IPS-20b (cell line): ENCODE results near the gene TRIM54.
"Not testable (repeated sequence)": the region's sequence is repeated elsewhere in the genome, so short reads cannot be mapped to it uniquely, and the experiment has no call there.

Experiments used
- H3K27ac ChIP-seq: one replicate; pipeline ENCODE4 v1.5.1; 2013; ENCODE audit warnings: low read length
- H3K27me3 ChIP-seq: 2 replicates; pipeline ENCODE4 v1.6.1; 2013; ENCODE audit warnings: mild to moderate bottlenecking, low read length, inconsistent platforms; ENCODE audit not compliant: insufficient read depth
- H3K36me3 ChIP-seq: 2 replicates; pipeline ENCODE4 v1.6.1; 2013; ENCODE audit warnings: low read depth, mild to moderate bottlenecking, inconsistent platforms, low read length, moderate library complexity; ENCODE audit not compliant: insufficient read depth
- H3K4me1 ChIP-seq: 2 replicates; pipeline ENCODE4 v1.6.1; 2013; ENCODE audit warnings: mild to moderate bottlenecking, control low read depth, inconsistent platforms, low read length, moderate library complexity; ENCODE audit not compliant: insufficient read depth
- H3K4me3 ChIP-seq: 2 replicates; pipeline ENCODE4 v1.5.1; 2013; ENCODE audit warnings: mild to moderate bottlenecking, low read length, inconsistent platforms
- H3K9ac ChIP-seq: 2 replicates; pipeline ENCODE4 v1.6.1; 2013; ENCODE audit warnings: low read depth, mild to moderate bottlenecking, inconsistent platforms, low read length, moderate library complexity
- H3K9me3 ChIP-seq: 2 replicates; pipeline ENCODE4 v1.6.1; 2013; ENCODE audit warnings: mild to moderate bottlenecking, low read depth, low read length, inconsistent platforms; ENCODE audit not compliant: insufficient read depth

The TRIM54 gene

DNA sequence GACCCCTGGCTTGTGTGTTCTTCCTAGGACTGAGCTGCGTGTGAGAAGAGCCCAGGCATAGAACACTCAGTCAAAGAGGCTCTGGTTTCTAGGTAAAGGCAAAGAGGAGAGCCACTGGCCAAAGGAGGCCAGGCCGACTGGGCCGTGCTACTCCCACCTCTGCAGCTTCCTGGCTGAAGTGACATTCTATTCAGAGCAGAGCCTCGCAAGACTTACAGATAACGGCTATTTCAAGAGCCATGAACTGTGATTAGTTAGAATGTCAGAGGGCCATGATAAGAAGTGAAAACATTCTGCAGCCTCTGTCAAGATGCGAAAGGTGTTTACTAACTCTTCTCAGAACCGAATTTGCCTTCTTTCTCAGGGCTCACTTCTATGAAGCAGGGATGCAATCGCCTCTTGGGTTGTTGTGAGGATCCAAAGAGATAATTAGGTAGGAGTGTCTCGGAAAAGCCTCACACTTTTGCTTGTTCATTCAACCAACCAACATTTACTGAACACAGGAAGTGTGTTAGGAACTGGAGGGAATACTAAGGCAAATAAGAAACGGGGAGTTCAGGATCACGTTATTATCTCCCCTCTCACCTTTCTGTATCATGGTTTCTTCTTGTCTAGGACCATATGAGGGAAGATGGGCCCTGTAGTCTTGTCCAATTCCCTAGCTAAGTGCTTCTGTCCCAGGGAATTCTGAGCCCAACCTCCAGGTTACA, 10.4 kb upstream of the TRIM54 start:
- Histone ChIP-seq H3K27ac (no peak overlapping the region), H3K4me1 (no peaks in the 10 kb centered on the region), H3K9me3 (no peaks in the 10 kb centered on the region), H3K36me3 (no peaks in the 10 kb centered on the region), H3K9ac (no peak overlapping the region), H3K27me3 (peaks cover 14% of the 10 kb centered on the region), H3K4me3 (no peak overlapping the region)

DNA sequence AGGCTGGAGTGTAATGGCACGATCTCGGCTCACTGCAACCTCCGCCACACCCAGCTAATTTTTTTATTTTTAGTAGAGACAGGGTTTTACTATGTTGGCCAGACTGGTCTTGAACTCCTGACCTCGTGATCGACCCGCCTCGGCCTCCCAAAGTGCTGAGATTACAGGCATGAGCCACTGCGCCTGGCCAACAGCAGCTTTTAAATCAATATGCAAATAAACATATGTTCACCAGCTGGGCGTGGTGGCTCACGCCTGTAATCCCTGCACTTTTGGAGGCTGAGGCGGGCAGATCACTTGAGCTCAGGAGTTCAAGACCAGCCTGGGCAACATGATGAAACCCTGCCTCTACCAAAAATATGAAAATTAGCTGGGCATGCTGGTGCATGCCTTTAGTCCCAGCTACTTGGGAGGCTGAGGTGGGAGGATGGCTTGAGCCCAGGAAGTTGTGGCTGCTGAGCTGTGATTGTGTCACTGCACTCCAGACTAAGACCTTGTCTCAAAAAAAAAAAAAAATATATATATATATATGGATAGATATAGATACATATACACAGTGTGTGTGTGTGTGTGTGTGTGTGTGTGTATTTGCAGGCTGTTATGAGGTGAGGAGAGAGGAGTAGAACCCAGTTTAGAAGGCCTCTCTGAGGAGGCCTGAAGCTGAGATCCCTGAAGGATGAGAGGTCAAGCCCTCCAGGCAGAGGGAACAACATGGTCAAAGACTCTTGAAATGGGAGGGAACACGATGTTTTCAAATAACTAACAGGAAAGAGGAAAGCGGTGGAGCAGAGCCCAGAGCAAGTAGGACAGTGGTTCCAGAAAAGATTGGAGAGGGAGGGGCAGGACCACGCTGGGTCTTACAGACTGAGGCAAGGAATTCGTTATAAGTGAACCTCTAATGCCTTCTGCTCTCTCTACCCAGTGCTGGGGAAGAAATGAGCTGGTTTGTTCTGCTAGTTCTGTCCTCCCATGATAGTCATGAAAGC, 9.4 kb upstream of the TRIM54 start:
- not testable (repeated sequence) for H3K27ac ChIP-seq, H3K36me3 ChIP-seq, H3K27me3 ChIP-seq, H3K4me3 ChIP-seq, H3K9me3 ChIP-seq, H3K9ac ChIP-seq, H3K4me1 ChIP-seq

DNA sequence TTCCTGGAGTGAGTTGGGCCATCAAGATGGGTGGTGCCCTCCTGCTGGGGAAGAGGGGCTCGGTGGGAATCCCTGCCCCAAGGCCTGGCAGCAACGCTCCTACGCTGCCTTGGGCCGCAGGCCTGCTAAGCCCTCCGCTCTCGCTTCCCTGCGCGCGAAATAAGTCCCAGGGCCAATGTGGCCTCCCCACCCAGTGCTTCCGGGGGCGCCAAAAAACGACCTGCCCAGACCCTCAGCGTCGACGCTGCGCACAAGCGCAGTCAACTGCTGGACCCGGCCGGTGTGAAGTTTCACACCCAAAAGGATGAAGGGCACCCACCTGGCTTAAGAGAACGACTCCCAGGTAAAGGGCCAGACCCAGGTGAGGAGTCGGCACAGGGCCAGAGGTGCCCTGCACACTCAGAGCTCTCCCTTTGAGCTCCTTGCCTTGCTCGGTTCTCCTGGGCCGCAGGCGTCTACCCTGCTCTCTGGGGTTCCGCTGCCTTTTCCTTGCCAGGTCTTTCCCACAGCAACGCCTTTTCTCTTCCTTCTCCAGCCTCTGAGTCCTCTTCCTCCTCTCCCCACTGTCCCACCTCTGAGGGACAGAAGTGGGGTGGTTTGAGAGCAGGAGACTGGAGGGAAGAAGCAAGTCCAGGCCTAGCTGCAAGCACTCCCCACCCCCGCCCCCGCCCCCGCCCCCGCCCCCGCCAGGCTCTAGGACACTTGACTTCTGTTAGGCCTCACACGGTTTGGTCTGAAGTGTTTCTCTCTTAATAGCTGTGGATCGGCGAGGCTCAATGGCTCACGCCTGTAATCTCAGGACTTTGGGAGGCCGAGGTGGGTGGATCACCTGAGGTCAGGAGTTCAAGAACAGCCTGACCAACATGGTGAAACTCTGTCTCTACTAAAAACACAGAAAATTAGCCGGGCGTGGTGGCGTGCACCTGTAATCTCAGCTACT, 6.7 kb upstream of the TRIM54 start, which contains the start of gene DNAJC5G:
TSS of gene DNAJC5G (plus strand) at position 223 of the 940 bp plus-strand sequence. CDS start 1,296 bp downstream, outside the sequence.
- Histone ChIP-seq H3K36me3 (no peaks in the 10 kb centered on the region), H3K9ac (no peak within 1 kb of the TSS)

DNA sequence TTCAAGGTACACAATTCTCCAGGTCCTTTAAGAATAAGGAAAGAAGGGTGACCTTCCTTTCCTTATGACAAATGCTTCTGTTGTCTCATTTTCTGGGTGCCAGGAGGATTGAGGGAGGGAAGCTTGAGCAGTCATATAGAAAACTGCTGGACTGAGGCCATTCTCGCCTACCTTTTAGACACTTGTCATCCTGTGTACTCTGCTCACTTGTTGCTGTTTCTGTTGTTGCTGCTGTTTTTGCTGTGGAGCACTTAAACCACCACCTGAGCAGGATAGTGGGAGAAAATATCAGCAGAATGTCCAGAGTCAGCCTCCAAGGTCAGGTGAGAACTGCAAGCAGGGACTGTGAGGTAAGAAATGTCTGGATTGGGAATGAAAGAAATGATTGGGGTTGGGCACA, 4.2 kb upstream of the TRIM54 start:
- H3K27me3 ChIP-seq, result peaks cover 25% of the 10 kb centered on the region
- no peak overlapping the region for H3K9ac ChIP-seq
- H3K4me1 ChIP-seq, result peaks cover 7% of the 10 kb centered on the region; the same call in 1 of the 2 replicates
- H3K36me3 ChIP-seq, result no peaks in the 10 kb centered on the region
- H3K4me3 ChIP-seq, result no peak overlapping the region
- no peak overlapping the region for H3K27ac ChIP-seq
- no peaks in the 10 kb centered on the region for H3K9me3 ChIP-seq

More for the DNA sequence above, 6.7 kb upstream of the TRIM54 start, which contains the start of gene DNAJC5G:
- Histone ChIP-seq H3K27me3 (0 out of 2 replicates have a peak, but pooled peaks cover 3% of the 10 kb centered on the region), H3K9me3 (no peaks in the 10 kb centered on the region), H3K4me3 (no peak within 1 kb of the TSS), H3K27ac (no peak within 1 kb of the TSS), H3K4me1 (0 out of 2 replicates have a peak, but pooled peaks cover 3% of the 10 kb centered on the region)

DNA sequence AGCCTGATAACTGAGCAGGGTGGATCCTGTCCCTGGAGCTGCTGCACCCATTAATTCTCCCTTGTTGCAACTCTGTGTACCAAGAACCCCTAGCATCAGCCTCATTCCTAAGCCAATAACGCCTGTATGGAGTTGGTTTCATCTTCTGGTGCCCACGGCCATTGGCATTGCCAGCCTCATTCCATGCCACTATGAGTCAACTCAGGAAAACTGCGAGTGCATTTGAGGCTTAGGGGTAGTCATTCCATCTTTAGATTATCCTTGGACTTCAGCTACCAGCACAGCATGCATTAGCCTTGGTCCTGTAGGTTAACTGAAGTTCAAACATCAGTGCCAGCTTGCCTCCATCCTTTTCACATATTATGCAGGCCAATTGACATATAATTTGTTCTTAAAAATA, 1.4 kb upstream of the TRIM54 start:
- no peak overlapping the region for H3K4me3 ChIP-seq
- no peak overlapping the region for H3K9ac ChIP-seq
- no peaks in the 10 kb centered on the region for H3K9me3 ChIP-seq
- peaks cover 25% of the 10 kb centered on the region for H3K27me3 ChIP-seq
- H3K36me3 ChIP-seq, result no peaks in the 10 kb centered on the region
- H3K27ac ChIP-seq, result no peak overlapping the region
- peaks cover 11% of the 10 kb centered on the region; the same call in 1 of the 2 replicates for H3K4me1 ChIP-seq

DNA sequence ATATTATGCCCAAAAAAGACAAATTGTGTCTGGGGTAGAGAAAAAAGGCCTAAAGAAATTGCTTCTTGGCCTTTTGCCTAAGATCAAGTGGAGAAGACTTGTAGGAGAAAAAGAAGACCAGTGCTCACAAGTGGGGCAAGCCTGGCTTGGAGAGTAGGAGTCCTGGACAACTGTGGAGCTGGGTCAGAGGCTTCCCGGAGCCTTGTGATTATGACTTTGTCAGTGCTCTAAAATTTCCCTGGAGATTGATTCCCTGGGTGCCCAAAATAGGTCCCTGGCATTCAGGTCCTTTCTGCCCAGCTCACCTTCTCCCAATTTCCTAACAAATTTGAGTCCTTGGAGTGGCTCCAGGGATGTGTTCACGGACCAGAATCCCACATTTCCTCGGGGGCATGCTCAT, 787 bp upstream of the TRIM54 start:
- Histone ChIP-seq H3K4me1 (peaks cover 11% of the 10 kb centered on the region; the same call in 1 of the 2 replicates), H3K27me3 (peaks cover 25% of the 10 kb centered on the region), H3K36me3 (no peaks in the 10 kb centered on the region), H3K4me3 (no peak overlapping the region), H3K27ac (no peak overlapping the region), H3K9me3 (no peaks in the 10 kb centered on the region), H3K9ac (no peak overlapping the region)

DNA sequence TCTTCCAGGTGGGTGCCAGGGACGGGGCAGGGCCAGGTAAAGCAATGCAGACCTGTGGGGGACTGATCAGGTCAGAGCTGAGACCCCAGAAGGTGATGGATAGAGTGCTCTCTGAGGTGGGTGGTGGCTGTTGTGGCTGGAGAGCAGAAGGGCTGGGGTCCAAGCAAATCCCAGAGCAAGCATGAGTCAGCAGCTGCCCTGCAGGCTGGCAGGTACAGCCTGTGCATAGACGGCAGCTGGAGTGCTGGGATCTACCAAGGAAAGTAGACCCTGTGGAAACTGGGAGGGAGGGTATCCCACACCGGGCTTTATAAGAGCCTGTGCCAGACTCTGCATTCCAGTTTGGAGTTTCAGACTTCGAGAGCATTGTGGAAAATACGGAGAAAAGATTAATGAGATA, 663 bp downstream of the TRIM54 start:
- Histone ChIP-seq H3K27ac (peak overlapping the region; percentile 15), H3K4me1 (peaks cover 11% of the 10 kb centered on the region; the same call in 1 of the 2 replicates), H3K9ac (peak overlapping the region; percentile 52; the same call in 1 of the 2 replicates), H3K9me3 (no peaks in the 10 kb centered on the region), H3K4me3 (peak overlapping the region; percentile 55; the same call in 1 of the 2 replicates), H3K36me3 (no peaks in the 10 kb centered on the region), H3K27me3 (peaks cover 22% of the 10 kb centered on the region)

DNA sequence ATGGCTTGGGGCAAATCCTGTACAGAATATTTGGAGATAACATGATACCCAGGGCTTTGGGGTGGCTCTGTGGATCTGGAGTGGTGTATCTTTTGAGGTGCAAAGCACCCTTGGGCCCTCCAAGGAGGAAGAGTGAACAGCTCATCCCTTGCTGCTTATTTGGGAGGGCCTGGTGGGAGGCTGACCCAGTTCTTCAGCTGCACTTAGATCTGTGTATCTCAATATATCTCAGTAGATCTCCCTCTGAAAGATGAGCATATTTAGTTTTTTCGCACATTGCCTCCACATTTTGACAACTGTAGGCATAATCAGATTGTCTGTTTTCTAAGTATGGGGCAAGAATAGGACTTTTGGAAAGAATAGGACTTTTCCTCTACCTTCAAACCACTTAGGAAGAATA, 2.8 kb downstream of the TRIM54 start:
- Histone ChIP-seq H3K27ac (no peak overlapping the region), H3K36me3 (no peaks in the 10 kb centered on the region), H3K9ac (no peak overlapping the region), H3K9me3 (no peaks in the 10 kb centered on the region), H3K4me3 (no peak overlapping the region), H3K4me1 (peaks cover 11% of the 10 kb centered on the region; the same call in 1 of the 2 replicates), H3K27me3 (peaks cover 22% of the 10 kb centered on the region)

DNA sequence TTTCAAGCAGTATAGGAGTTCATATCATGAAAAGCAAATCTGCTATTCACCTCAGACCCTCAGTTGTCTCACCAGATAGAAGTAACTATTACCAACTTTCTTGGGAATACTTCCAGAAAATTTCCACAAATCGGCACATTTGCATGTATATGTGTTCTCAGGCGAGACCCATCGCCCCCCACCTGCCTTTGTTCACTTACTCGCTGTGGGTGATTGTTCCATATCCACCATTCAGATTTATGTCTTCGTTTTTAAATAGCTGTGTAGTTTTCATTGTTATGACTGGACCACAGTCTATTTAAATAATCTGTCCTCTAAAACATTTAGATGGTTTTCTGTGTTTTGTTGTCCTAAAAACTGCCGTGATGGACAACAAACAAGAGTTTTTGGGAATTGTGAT, 3.3 kb downstream of the TRIM54 start:
- H3K9ac ChIP-seq, result no peak overlapping the region
- H3K36me3 ChIP-seq, result no peaks in the 10 kb centered on the region
- peaks cover 22% of the 10 kb centered on the region for H3K27me3 ChIP-seq
- H3K27ac ChIP-seq, result no peak overlapping the region
- H3K4me3 ChIP-seq, result no peak overlapping the region
- H3K9me3 ChIP-seq, result no peaks in the 10 kb centered on the region
- H3K4me1 ChIP-seq, result peaks cover 8% of the 10 kb centered on the region; the same call in 1 of the 2 replicates

DNA sequence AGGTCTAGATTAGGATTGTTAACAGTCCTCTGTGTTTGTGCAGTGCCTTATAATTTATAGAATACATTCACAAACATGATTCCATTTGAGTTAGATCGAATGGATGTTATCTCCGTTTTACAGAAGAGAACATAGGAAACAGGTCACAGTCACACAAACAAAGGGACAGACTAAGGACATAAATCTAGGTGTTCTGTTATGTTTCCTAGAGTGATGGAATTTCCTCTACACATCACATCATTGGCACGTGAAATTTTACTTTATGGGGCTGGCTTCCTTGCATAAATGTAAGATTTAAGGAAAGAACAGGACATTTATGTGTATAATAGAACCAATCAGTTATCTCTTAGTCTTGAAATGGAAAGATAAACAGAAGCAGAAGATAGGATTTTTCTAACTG, 6.4 kb downstream of the TRIM54 start:
- 0 out of 2 replicates have a peak, but pooled peaks cover 8% of the 10 kb centered on the region for H3K27me3 ChIP-seq
- no peak overlapping the region for H3K4me3 ChIP-seq
- H3K27ac ChIP-seq, result no peak overlapping the region
- no peaks in the 10 kb centered on the region; the same call in none of the 2 replicates for H3K4me1 ChIP-seq
- H3K9me3 ChIP-seq, result no peaks in the 10 kb centered on the region
- H3K9ac ChIP-seq, result no peak overlapping the region
- H3K36me3 ChIP-seq, result no peaks in the 10 kb centered on the region

DNA sequence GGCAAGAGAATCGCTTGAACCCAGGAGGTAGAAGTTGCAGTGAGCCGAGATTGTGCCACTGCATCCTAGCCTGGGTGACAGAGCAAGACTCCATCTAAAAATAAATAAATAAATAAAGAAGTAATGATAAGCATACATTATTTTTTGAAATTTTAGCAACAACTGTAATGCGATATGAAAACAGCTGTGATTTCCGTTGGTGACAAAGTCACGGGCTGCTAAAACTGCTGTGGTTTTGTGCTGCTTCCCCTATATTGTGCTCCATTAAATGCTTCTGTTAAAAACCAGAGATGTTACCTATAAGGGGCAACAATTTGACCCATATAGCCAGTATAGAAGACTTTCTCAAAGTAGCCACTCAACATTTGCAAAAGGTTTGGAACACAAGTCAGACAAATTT, 8.3 kb downstream of the TRIM54 start:
- Histone ChIP-seq H3K36me3 (no peaks in the 10 kb centered on the region), H3K4me1 (no peaks in the 10 kb centered on the region; the same call in 1 of the 2 replicates), H3K9ac (no peak overlapping the region), H3K9me3 (no peaks in the 10 kb centered on the region), H3K27ac (no peak overlapping the region), H3K4me3 (no peak overlapping the region), H3K27me3 (0 out of 2 replicates have a peak, but pooled peaks cover 8% of the 10 kb centered on the region)
